IPS-18c (cell line): ENCODE data around the gene APOO.
A peak's percentile ranks its signal among the peaks of the same experiment; 100 is the strongest.

Experiments used
- H3K4me3 ChIP-seq: 2 replicates; pipeline ENCODE4 v1.7.0; 2013; ENCODE audit warnings: low read depth, mild to moderate bottlenecking, low read length, moderate library complexity; ENCODE audit not compliant: insufficient read depth
- H3K9me3 ChIP-seq: one replicate; pipeline ENCODE4 v1.6.1; 2013; ENCODE audit warnings: mild to moderate bottlenecking, low read length, moderate library complexity; ENCODE audit not compliant: control insufficient read depth, insufficient read depth

APOO gene

GRCh38 chrX:23785580-23785979 lies 122.2 kb downstream of the APOO start:
- H3K9me3 ChIP-seq = no peaks in the 10 kb centered on the region
- H3K4me3 ChIP-seq = no peak overlapping the region

- no peak overlapping the region; the same call in 1 of the 2 replicates for H3K4me3 ChIP-seq
- no peaks in the 10 kb centered on the region for H3K9me3 ChIP-seq
These were observed 123.0 kb downstream of the APOO start for GRCh38 chrX:23784470-23785331.

GRCh38 chrX:23783589-23784469 lies 123.9 kb downstream of the APOO start:
- Histone ChIP-seq H3K4me3 (peak overlapping the region; percentile 89), H3K9me3 (no peaks in the 10 kb centered on the region)
